Medulla oblongata (tissue), 1 donor: ENCODE data around the gene DCLRE1B.
A peak's percentile ranks its signal among the peaks of the same experiment; 100 is the strongest.

Experiments
- DNase-seq: peaks from one replicate; pipeline ENCODE4 v3.0.0-alpha.2; 2015; ENCODE audit errors: extremely low spot score

DCLRE1B gene

GRCh38 chr1:113928187-113928930 lies 23.2 kb downstream of the DCLRE1B start:
- DNase-seq = peak; percentile 58

- DNase-seq = peak; percentile 96
These were observed 24.0 kb downstream of the DCLRE1B start, which contains the start of gene HIPK1 for GRCh38 chr1:113928941-113929749. Gene HIPK1, plus strand, starts transcription at chr1:113929324.

- DNase-seq = peak; percentile 47
These were observed 24.8 kb downstream of the DCLRE1B start for GRCh38 chr1:113929750-113930498.

GRCh38 chr1:113930499-113931161 lies 25.5 kb downstream of the DCLRE1B start:
- peak; percentile 37 for DNase-seq

GRCh38 chr1:113931451-113931851 lies 26.3 kb downstream of the DCLRE1B start:
- DNase-seq = peak; percentile 22

- DNase-seq = no peak
These were observed 28.9 kb downstream of the DCLRE1B start for GRCh38 chr1:113934006-113934405.

GRCh38 chr1:113934511-113935055 lies 29.5 kb downstream of the DCLRE1B start:
- no peak for DNase-seq

GRCh38 chr1:113935176-113935575 lies 30.1 kb downstream of the DCLRE1B start:
- DNase-seq = no peak

- DNase-seq = no peak
These were observed 30.8 kb downstream of the DCLRE1B start for GRCh38 chr1:113935970-113936369.

- no peak for DNase-seq
These were observed 32.0 kb downstream of the DCLRE1B start for GRCh38 chr1:113937146-113937545.

GRCh38 chr1:113938192-113938591 lies 33.1 kb downstream of the DCLRE1B start:
- no peak for DNase-seq

- no peak for DNase-seq
These were observed 35.5 kb downstream of the DCLRE1B start for GRCh38 chr1:113940365-113941244.

GRCh38 chr1:113941245-113941559 lies 36.1 kb downstream of the DCLRE1B start:
- DNase-seq = no peak

GRCh38 chr1:113942527-113942926 lies 37.4 kb downstream of the DCLRE1B start:
- DNase-seq = no peak

GRCh38 chr1:113943028-113943811 lies 38.1 kb downstream of the DCLRE1B start:
- DNase-seq = no peak

- no peak for DNase-seq
These were observed 40.2 kb downstream of the DCLRE1B start for GRCh38 chr1:113945329-113945728.

- no peak for DNase-seq
These were observed 41.0 kb downstream of the DCLRE1B start for GRCh38 chr1:113946112-113946511.

GRCh38 chr1:113946678-113947387 lies 41.7 kb downstream of the DCLRE1B start:
- DNase-seq = no peak
